ENCODE data around the gene MAPK1. TPM values are rescaled to one million over a fixed set of nuclear protein-coding genes. Genes with fewer than 3 reads are reported as not detected.
"Not testable (repeated sequence)": the region's sequence is repeated elsewhere in the genome, so short reads cannot be mapped to it uniquely, and the experiment has no call there.

Gene MAPK1
- total and polyA plus RNA-seq, 9 of the 15 experiments (the other 6 are each of a cell fraction or from before 2014, with no cell fraction given) = 46.3 to 575 (median 283) TPM

DNA sequence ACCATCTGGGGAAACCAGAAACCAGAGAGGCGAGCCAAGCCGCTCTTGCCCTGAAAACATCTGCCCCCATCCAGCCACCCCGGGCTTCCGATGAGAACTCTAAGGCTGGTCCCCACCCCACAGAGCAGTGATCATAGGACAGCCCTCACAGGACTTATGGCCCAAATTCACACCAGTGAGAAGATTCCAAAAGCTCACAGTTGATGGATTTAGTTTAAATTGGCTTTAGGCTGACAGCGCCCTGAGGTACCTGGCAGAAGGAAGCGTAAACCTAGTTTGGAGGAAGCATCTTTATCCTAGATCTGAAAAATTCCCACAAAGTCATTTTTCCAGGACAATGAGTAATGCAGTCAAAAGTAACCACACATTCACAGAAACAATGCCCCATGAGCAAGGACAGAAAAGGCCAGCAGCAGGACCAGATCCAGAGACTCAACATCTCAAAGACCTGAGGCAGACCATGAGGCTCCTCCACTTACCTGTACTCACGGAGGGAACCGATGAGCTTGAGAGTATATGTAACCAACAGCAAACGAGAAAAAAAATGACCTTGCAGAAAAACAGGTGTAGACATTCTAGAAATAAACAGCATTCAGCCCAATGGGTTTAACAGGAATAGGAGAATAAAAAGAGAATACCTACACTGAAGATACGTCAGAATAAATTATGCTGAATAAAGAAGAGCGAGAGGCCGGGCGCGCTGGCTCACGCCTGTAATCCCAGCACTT lies 150.9 kb downstream of the MAPK1 start:
- H3K9me3 ChIP-seq (replicated peaks; ENCODE audit: control insufficient read depth, insufficient read depth, low read depth, low read length); H3K27ac ChIP-seq (ENCODE audit: extremely low read depth, low read depth, low read length); H3K9ac ChIP-seq (ENCODE audit: insufficient read depth in 1 of 2, low read depth in 2 of 2, low read length in 2 of 2); H3K4me3 ChIP-seq; H3K36me3 ChIP-seq (ENCODE audit: control insufficient read depth, insufficient read depth, low read length); H3K79me2 ChIP-seq (ENCODE audit: control insufficient read depth, insufficient read depth, low read length); H2AFZ ChIP-seq (ENCODE audit: low read depth, low read length); H3K4me2 ChIP-seq (ENCODE audit: insufficient read depth, low read length); BruUV-seq (replicated peaks); H3K9me1 ChIP-seq (ENCODE audit: control insufficient read depth, insufficient read depth, low read length); ATAC-seq; intact Hi-C loops (cut with micrococcal nuclease); DNase-seq (ENCODE audit: extremely low read depth in 1 of 4, low spot score in 3 of 4): not testable (repeated sequence)
- TF ChIP-seq CBX8 (IDR thresholded peaks at IDR 0.05; ENCODE audit: borderline replicate concordance, extremely low read depth, low read depth, low read length, poor library complexity, severe bottlenecking) (peak; percentile 78), CBX2 (IDR thresholded peaks at IDR 0.05; ENCODE audit: insufficient read depth, low read length, poor library complexity, severe bottlenecking) (peak; percentile 57), RFX7 (CRISPR knock-in tag; IDR thresholded peaks at IDR 0.05) (peak; percentile 70; the same call in 1 of the 2 replicates), EZH2 (IDR thresholded peaks at IDR 0.05; ENCODE audit: borderline replicate concordance, low read depth, low read length) (0 out of 2 replicates have a peak, but pooled peaks have one; percentile 60)
- TF ChIP-seq, protein P1, sequence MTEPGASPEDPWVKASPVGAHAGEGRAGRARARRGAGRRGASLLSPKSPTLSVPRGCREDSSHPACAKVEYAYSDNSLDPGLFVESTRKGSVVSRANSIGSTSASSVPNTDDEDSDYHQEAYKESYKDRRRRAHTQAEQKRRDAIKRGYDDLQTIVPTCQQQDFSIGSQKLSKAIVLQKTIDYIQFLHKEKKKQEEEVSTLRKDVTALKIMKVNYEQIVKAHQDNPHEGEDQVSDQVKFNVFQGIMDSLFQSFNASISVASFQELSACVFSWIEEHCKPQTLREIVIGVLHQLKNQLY (CRISPR knock-in tag; conservative IDR thresholded peaks at IDR 0.05) = 0 out of 4 replicates have a peak, but pooled peaks of 1 of the 2 experiments have one; percentile 35
- in situ Hi-C loops (cut with MboI) = loop anchor here (5.0 kb wide), 1 partner anchor 1019 kb away; no protein-coding TSS in a partner anchor
- 10% methylated on average over 14 of the region's 15 CpGs for WGBS (ENCODE audit: insufficient coverage, low coverage, missing lambda C conversion rate)
- peaks cover 29% of the 10 kb centered on the region for H4K20me1 ChIP-seq (replicated peaks; ENCODE audit: control insufficient read depth, insufficient read depth, low read length)
- peaks cover 36 to 51% of the 10 kb centered on the region in 2 experiments for H3K27me3 ChIP-seq (ENCODE audit: control insufficient read depth in 2 of 2, insufficient read depth in 2 of 2, low read length in 2 of 2)
- FAIRE-seq = peak; percentile 46
- ChIA-PET CTCF (ENCODE audit: low intra/inter-chr PET ratio) (interaction anchor here (1.2 to 12.1 kb wide), 2 partner anchors 37 to 222 kb away, joined by 3 to 609 read pairs; no protein-coding TSS in a partner anchor), POLR2A (interaction anchor here (0.6 to 3.8 kb wide), 6 partner anchors 8 to 74 kb away, joined by 3 to 53 read pairs (median 4); no protein-coding TSS in a partner anchor)
- peaks cover 9 to 14% of the 10 kb centered on the region in 2 experiments; a peak in 4 of 5 replicates for H3K4me1 ChIP-seq (replicated peaks in 1 of 2; ENCODE audit: control insufficient read depth in 2 of 2, insufficient read depth in 2 of 2, low read length in 2 of 2)
